ENCODE data around the gene VSTM2B. TPM values are rescaled to one million over a fixed set of nuclear protein-coding genes. Genes with fewer than 3 reads are reported as not detected.

VSTM2B gene
- total and polyA plus RNA-seq, 4 donors = not detected

- DNase-seq (ENCODE audit: low spot score) = no peak
- Histone ChIP-seq H3K4me3 (ENCODE audit: low read depth in 1 of 3, low read length in 3 of 3) (no peak overlapping the region), H3K4me1 (ENCODE audit: control insufficient read depth in 4 of 4, insufficient read depth in 4 of 4, low read length in 3 of 4) (no peaks in the 10 kb centered on the region), H3K36me3 (ENCODE audit: control insufficient read depth in 4 of 4, insufficient read depth in 3 of 4, low read depth in 1 of 4, low read length in 3 of 4) (no peaks in the 10 kb centered on the region), H3K27ac (ENCODE audit: low read depth in 1 of 2, low read length in 2 of 2) (no peak overlapping the region), H3K27me3 (ENCODE audit: control insufficient read depth in 4 of 4, insufficient read depth in 4 of 4, low read length in 3 of 4) (peaks cover 0 to 10% (median 0%) of the 10 kb centered on the region in 4 donors), H3K9me3 (ENCODE audit: control insufficient read depth in 4 of 4, low read length in 3 of 4) (no peaks in the 10 kb centered on the region), H3K9ac (ENCODE audit: low read depth in 1 of 2, low read length in 2 of 2) (no peak overlapping the region)
- TF ChIP-seq JUND (IDR thresholded peaks at IDR 0.05) = no peak
- TF ChIP-seq EGR1 (IDR thresholded peaks at IDR 0.05; ENCODE audit: low read depth in 2 of 2) = no peak
- no peak for TF ChIP-seq HNF4G (IDR thresholded peaks at IDR 0.05)
- TF ChIP-seq, protein P1, sequence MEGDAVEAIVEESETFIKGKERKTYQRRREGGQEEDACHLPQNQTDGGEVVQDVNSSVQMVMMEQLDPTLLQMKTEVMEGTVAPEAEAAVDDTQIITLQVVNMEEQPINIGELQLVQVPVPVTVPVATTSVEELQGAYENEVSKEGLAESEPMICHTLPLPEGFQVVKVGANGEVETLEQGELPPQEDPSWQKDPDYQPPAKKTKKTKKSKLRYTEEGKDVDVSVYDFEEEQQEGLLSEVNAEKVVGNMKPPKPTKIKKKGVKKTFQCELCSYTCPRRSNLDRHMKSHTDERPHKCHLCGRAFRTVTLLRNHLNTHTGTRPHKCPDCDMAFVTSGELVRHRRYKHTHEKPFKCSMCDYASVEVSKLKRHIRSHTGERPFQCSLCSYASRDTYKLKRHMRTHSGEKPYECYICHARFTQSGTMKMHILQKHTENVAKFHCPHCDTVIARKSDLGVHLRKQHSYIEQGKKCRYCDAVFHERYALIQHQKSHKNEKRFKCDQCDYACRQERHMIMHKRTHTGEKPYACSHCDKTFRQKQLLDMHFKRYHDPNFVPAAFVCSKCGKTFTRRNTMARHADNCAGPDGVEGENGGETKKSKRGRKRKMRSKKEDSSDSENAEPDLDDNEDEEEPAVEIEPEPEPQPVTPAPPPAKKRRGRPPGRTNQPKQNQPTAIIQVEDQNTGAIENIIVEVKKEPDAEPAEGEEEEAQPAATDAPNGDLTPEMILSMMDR (IDR thresholded peaks at IDR 0.05; ENCODE audit: low read depth, low read length, missing input control) = no peak
- no peak for TF ChIP-seq FOXA1 (IDR thresholded peaks at IDR 0.05)
- 44% methylated on average over 1 of the region's 1 CpG for WGBS
These were observed 14.3 kb downstream of the VSTM2B start for GRCh38 chr19:29540114-29540513.

DNA sequence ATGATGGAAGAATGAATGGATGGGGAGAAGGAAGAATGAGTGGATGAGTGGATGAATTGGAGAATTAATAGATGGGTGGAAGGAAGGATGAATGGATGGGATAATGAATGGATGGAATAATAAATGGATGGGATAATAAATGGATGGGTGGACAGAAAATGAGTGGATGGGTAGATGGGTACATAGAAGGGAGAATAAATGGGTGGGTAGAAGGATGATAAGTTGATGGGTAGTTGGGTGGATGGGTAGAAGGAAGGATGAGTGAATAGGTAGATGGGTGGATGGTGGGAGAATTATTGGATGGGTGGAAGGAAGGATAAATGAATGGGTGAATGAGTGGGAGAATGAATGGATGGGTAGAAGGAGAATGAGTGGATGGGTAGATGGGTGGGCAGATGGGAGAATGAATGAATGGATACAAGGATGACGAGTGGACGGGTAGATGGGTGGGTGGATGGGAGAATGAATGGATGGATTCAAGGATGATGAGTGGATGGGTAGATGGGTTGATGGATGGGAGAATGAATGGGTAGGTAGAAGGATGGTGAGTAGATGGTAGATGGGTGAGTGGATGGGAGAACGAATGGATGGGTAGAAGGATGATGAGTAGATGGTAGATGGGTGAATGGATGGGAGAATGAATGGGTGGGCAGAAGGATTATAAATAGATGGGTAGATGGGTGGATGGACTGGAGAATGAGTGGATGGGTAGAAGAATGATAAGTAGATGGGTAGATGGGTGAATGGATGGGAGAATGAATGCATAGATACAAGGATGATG is 15.9 kb downstream of the VSTM2B start:
- 74% methylated on average over 3 of the region's 3 CpGs for WGBS
- TF ChIP-seq SP1 (IDR thresholded peaks at IDR 0.05) = no peak
- no peak for DNase-seq (ENCODE audit: low spot score)

GRCh38 chr19:29542327-29542726 is 16.5 kb downstream of the VSTM2B start:
- Histone ChIP-seq H3K9me3 (ENCODE audit: control insufficient read depth in 4 of 4, low read length in 3 of 4) (no peaks in the 10 kb centered on the region), H3K4me1 (ENCODE audit: control insufficient read depth in 4 of 4, insufficient read depth in 4 of 4, low read length in 3 of 4) (no peaks in the 10 kb centered on the region), H3K4me3 (ENCODE audit: low read depth in 1 of 3, low read length in 3 of 3) (no peak overlapping the region), H3K27me3 (ENCODE audit: control insufficient read depth in 4 of 4, insufficient read depth in 4 of 4, low read length in 3 of 4) (peaks cover 0 to 7% (median 0%) of the 10 kb centered on the region in 4 donors), H3K27ac (ENCODE audit: low read depth in 1 of 2, low read length in 2 of 2) (no peak overlapping the region), H3K9ac (ENCODE audit: low read depth in 1 of 2, low read length in 2 of 2) (no peak overlapping the region), H3K36me3 (ENCODE audit: control insufficient read depth in 4 of 4, insufficient read depth in 3 of 4, low read depth in 1 of 4, low read length in 3 of 4) (no peaks in the 10 kb centered on the region)
- WGBS = 64% methylated on average over 3 of the region's 3 CpGs
- no peak for DNase-seq (ENCODE audit: low spot score)
- no peak for TF ChIP-seq FOXA1 (IDR thresholded peaks at IDR 0.05)
- TF ChIP-seq, protein P2, sequence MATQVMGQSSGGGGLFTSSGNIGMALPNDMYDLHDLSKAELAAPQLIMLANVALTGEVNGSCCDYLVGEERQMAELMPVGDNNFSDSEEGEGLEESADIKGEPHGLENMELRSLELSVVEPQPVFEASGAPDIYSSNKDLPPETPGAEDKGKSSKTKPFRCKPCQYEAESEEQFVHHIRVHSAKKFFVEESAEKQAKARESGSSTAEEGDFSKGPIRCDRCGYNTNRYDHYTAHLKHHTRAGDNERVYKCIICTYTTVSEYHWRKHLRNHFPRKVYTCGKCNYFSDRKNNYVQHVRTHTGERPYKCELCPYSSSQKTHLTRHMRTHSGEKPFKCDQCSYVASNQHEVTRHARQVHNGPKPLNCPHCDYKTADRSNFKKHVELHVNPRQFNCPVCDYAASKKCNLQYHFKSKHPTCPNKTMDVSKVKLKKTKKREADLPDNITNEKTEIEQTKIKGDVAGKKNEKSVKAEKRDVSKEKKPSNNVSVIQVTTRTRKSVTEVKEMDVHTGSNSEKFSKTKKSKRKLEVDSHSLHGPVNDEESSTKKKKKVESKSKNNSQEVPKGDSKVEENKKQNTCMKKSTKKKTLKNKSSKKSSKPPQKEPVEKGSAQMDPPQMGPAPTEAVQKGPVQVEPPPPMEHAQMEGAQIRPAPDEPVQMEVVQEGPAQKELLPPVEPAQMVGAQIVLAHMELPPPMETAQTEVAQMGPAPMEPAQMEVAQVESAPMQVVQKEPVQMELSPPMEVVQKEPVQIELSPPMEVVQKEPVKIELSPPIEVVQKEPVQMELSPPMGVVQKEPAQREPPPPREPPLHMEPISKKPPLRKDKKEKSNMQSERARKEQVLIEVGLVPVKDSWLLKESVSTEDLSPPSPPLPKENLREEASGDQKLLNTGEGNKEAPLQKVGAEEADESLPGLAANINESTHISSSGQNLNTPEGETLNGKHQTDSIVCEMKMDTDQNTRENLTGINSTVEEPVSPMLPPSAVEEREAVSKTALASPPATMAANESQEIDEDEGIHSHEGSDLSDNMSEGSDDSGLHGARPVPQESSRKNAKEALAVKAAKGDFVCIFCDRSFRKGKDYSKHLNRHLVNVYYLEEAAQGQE (IDR thresholded peaks at IDR 0.05) = no peak
- no peak for TF ChIP-seq TAF1 (conservative IDR thresholded peaks at IDR 0.05)
- TF ChIP-seq, protein P3, sequence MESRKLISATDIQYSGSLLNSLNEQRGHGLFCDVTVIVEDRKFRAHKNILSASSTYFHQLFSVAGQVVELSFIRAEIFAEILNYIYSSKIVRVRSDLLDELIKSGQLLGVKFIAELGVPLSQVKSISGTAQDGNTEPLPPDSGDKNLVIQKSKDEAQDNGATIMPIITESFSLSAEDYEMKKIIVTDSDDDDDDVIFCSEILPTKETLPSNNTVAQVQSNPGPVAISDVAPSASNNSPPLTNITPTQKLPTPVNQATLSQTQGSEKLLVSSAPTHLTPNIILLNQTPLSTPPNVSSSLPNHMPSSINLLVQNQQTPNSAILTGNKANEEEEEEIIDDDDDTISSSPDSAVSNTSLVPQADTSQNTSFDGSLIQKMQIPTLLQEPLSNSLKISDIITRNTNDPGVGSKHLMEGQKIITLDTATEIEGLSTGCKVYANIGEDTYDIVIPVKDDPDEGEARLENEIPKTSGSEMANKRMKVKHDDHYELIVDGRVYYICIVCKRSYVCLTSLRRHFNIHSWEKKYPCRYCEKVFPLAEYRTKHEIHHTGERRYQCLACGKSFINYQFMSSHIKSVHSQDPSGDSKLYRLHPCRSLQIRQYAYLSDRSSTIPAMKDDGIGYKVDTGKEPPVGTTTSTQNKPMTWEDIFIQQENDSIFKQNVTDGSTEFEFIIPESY (IDR thresholded peaks at IDR 0.05) = no peak

More for the DNA sequence above, 15.9 kb downstream of the VSTM2B start:
- Histone ChIP-seq H3K9me3 (ENCODE audit: control insufficient read depth in 4 of 4, low read length in 3 of 4) (no peaks in the 10 kb centered on the region), H3K9ac (ENCODE audit: low read depth in 1 of 2, low read length in 2 of 2) (no peak overlapping the region), H3K4me3 (ENCODE audit: low read depth in 1 of 3, low read length in 3 of 3) (no peak overlapping the region), H3K36me3 (ENCODE audit: control insufficient read depth in 4 of 4, insufficient read depth in 3 of 4, low read depth in 1 of 4, low read length in 3 of 4) (no peaks in the 10 kb centered on the region), H3K27ac (ENCODE audit: low read depth in 1 of 2, low read length in 2 of 2) (no peak overlapping the region), H3K27me3 (ENCODE audit: control insufficient read depth in 4 of 4, insufficient read depth in 4 of 4, low read length in 3 of 4) (peaks cover 0 to 7% (median 0%) of the 10 kb centered on the region in 4 donors), H3K4me1 (ENCODE audit: control insufficient read depth in 4 of 4, insufficient read depth in 4 of 4, low read length in 3 of 4) (no peaks in the 10 kb centered on the region)
